GM13976 (cell line): ENCODE data around the gene PPP3CA.
A peak's percentile ranks its signal among the peaks of the same experiment; 100 is the strongest.

Source experiments
- DNase-seq: peaks from one replicate; pipeline ENCODE4 v3.0.0; 2012; ENCODE audit warnings: low spot score
- CTCF ChIP-seq: IDR thresholded peaks from 2 replicates; pipeline ENCODE4 v1.5.1; 2012; ENCODE audit warnings: borderline replicate concordance, mild to moderate bottlenecking; ENCODE audit not compliant: insufficient read depth; ENCODE audit errors: extremely low read depth, missing control alignments, control extremely low read depth
- in situ Hi-C: fragments of 300-500 bp; cut with MboI; formaldehyde crosslinking; loops from one replicate; pipeline ENCODE4 v1.12.0; 2022; ENCODE audit warnings: low sequenced_read_pairs, mixed read lengths, inconsistent platforms; ENCODE audit not compliant: unreplicated experiment

Gene PPP3CA

DNA sequence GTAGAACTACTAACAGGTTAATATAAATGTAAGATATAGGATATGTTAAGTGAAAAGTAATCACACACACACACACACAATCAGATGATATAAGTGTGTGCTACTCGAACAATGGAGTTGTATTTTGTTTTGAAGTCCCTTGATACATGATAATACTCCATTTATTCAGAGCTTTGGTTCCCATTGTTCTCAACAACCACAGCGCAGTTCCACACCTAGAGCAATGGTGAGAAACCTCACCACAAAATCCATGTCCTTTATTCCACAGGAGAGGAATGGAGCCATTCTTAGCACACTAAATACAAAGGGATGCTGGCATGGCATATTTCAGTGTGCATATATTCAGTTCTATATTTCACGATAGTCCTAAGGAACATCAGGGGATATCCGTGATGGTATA lies 139.2 kb downstream of the PPP3CA start:
- DNase-seq = no peak
- TF ChIP-seq CTCF = no peak
- in situ Hi-C loops = no loop called here

DNA sequence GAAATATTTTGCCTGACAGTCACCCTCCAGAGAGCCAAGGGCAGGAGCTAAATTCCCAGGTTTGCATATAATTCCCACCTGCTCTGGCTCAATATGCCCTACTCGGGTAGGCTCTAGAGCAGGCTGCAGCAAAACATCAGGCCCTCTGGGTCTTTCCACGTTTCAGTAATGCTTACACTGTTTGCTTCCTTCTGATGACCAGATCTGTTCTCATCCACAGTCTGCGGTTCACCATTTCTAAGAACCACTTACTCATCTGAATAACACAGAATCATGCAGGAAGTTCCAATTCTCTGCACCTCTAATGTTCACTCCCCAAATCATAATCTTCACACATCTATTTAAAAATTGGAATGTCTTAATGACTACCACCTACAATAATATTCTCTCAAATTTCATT lies 141.4 kb downstream of the PPP3CA start:
- TF ChIP-seq CTCF = no peak
- in situ Hi-C loops = no loop called here
- peak; percentile 11 for DNase-seq

DNA sequence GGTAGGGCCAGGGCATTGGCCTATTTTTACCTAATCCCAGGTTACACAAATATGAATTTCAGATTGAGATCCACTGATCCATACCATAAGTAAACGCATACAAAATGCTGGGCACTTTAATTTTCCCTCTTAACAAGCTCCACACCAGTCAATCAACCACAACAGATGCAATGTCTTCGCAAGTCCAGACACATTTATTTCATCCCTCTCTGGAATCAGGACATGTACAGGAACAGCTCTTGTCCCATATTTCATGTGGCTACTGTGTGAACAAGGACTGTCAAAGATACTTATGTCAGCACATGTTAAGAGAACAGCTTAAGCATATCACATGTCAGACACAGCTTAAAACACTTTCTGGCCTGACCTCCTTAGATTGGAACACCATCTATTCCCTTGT lies 145.9 kb downstream of the PPP3CA start:
- no peak for DNase-seq
- in situ Hi-C loops = no loop called here
- no peak for TF ChIP-seq CTCF

DNA sequence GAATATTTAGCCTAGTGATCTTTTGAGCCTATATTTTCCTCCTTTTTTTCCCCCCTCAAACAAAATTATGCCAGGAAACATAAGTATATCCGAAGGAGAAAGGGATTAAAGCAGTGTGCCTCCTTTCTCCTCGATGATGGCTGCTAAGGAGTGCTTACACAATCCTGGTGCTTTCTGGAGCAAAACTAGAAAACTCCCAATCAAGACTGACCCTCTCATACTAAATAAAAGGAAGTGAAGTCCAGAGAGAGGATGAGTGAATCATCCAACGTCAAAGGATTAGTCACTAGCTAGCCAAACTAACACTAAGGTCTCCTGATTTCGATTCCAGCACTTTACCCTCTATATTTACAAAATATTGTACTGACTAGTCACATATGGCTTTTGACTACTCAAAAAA lies 146.8 kb downstream of the PPP3CA start:
- TF ChIP-seq CTCF = no peak
- in situ Hi-C loops = no loop called here
- no peak for DNase-seq

DNA sequence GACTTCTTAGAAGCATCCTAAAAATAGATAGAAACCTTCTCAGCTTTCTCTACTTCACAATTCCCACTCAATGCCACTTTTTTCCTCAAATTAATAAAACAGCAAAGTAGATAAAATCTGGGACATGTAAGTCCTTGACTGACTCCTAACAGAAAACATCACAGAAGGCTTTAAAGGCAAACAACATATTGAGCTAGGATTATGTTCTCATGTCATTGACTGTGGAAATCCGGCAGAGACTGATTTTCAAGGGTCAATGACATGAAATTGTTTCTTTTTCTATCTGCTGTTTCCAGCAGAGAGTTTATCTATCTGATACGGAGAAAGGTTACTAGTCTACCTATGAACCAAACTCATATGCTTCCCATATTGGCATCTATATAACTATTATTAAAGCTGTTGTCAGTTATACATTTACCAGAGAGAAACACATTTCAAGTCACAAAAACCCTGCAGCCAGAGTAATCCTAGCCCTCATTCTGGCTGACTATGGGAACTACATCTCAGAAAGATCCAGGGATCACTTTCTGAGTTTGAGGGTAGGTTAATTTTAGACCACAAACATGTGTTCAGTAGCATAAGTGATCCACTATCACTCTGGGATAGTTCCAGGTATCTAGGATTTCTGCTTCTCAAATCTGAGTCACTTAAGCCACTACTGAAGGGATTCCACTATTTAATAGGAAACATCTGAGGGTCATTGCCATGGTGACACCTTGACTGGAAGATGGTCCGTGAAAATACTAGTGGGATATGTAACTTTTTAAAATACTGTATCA lies 147.6 kb downstream of the PPP3CA start:
- TF ChIP-seq CTCF = no peak
- in situ Hi-C loops = no loop called here
- DNase-seq = no peak

- DNase-seq = no peak
- in situ Hi-C loops = no loop called here
- TF ChIP-seq CTCF = no peak
Observed at GRCh38 chr4:101198682-101199339, 148.5 kb downstream of the PPP3CA start.
